GM21381 (cell line): Measurements from ENCODE around the gene PRKAG1.

ENCODE experiments used
- ATAC-seq: cut with Tn5 transposase; IDR thresholded peaks from one replicate; pipeline ENCODE4 v1.9.1; 2021; ENCODE audit warnings: mild to moderate bottlenecking, moderate library complexity; ENCODE audit not compliant: unreplicated experiment

PRKAG1 gene

GRCh38 chr12:49015196-49015595, 3.4 kb downstream of the PRKAG1 start:
- no peak for ATAC-seq

DNA sequence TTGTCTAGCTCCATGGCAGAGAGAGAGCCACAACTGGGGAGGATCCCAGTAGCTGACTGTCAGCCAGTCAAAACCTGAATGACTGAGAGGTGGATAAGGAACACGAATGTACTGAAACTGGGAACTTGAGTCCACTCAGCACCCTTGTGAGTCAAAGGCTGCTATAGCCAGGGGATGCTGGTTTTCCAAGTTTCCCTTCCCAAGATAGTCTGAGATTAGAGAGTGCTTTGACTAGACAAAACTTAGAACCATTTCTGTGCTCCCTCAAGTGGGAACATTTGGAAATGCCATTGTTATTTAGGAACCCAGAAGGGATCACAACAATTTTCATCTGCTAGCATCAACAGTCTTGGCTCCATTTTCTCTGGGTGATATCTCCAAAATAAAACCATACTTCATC, 4.0 kb downstream of the PRKAG1 start:
- no peak for ATAC-seq

- ATAC-seq = no peak
Measured at GRCh38 chr12:49013428-49013827, 5.1 kb downstream of the PRKAG1 start.

- no peak for ATAC-seq
Measured at GRCh38 chr12:49012739-49013138, 5.8 kb downstream of the PRKAG1 start.

DNA sequence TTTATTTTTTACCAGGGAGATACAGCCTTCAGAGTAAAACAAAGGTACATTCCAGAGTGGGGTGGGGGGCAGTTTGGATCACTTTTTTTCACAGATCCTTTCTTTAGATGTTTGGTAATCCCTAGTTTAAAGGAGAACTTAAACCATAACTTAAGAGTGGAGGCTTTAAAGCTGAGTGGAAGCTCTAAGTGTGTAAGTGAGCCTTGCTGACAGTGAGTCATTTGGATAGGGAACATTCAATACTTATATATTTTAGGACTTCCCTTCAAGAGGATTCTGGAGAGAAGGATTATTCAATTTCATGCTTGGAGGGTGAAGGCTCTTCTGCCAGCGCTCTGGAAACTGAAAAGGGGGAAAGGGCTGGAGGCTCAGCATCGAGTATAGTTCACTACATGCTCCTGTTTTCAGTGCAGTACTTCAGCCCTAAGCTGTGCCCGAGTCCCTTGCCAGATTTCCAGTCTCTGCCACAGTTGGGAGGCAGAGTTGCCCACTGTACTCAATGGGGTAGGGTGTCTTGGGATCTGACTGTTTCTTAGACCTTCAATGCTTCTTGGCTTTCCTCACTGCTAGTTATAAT, 8.4 kb downstream of the PRKAG1 start:
- no peak for ATAC-seq

DNA sequence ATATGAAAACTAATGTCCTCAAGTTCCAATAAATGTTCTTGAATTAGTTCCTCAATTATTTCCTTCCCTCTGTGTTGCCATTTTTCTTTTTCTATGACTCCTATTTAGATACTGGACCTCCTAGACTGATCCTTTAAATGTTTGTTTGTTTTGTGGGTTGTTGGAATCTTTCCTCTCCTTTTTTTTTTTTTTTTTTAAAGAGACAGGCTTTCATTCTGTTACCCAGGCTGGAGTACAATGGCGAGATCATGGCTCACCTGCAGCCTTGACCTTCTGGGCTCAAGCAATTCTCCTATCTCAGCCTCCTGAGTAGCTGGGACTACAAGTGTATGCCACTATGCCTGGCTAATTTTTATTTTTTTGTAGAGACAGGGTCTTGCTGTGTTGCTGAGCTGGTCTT, 9.6 kb downstream of the PRKAG1 start:
- ATAC-seq = no peak

GRCh38 chr12:49000346-49000745, 18.2 kb downstream of the PRKAG1 start:
- ATAC-seq = no peak

DNA sequence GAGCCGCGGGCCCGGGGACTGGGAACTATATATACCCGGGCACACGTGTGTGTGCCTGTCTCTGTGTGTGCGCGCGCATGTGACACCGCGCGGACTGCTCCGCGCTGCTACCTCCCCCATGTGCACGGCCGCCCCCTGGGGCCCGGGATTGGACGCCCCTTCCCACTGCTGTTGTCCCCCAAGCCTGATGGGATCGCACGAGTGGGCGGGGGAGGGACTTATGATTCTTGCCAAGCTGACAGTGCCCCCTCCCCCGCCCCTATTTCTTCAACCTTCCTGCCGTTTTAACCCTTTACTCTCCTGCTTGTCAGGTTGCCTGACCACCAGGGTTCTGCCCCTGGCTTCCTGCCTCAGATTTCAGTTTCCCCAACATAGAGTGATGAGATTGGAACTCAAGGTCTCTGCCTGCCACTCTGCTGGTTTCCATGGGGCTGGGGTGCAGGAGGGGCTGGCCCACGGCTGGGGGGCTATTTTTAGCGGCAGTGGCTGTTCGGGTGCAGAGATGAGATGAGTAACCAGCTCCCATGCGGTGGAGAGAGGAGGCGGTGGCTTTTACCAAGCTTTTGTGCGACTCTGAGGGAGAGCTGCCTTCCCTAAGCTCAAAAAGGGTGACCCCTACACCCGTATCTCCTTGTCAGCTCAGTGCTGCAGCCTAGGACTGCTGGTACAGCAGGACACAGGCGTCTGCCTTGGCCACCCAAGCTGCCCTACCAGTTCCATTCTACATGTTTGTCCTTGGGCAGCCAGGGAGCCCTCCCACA, 19.0 kb downstream of the PRKAG1 start, which contains the start of gene DDN:
Gene DDN, minus strand, starts transcription at position 5 of the 761 bp plus-strand sequence. CDS start 88 bp downstream, outside the sequence.
- peak; percentile 31 for ATAC-seq

- peak; percentile 11 for ATAC-seq
Measured at GRCh38 chr12:48998497-48999353, 19.9 kb downstream of the PRKAG1 start.

DNA sequence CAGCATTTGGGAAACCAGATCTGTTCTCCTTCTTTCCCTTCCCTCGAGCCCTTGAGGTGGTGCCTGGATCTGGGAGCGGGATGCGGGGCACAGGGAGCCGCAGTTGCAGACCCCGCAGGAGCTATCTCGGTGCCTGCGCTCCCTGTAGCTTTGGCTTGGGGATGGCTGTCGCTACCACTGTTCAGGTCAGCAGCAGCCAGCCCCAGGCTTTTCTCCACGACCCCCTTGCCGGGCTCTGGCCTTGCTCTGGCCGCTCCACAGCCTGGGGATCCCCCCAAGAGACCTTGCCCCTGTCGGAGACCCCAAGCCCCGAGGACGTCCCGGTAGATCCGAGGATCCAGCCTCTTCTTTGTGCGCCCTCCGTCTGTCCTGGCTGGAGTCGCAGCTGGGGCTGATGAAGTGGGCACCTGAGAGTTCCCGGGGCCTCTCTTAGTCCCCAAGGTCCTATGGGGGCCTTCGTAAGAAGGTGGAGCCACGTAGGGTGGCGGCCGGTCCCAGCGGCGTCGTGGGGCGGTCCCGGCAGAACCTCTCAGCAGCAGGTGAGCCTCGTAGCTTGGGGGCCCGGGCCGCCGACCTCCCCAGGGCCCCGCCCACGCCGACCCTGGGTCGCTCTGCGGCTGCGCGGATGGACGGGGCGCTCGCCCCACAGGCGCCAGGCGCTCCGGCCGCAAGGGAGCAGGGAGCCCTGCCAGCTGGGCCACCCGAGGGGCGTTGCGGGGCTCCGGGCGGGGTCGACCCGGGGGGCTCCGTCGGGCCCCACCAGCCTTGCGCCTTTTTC, 20.7 kb downstream of the PRKAG1 start:
- peak; percentile 40 for ATAC-seq

- ATAC-seq = no peak
Measured at GRCh38 chr12:48996794-48997718, 21.5 kb downstream of the PRKAG1 start.

DNA sequence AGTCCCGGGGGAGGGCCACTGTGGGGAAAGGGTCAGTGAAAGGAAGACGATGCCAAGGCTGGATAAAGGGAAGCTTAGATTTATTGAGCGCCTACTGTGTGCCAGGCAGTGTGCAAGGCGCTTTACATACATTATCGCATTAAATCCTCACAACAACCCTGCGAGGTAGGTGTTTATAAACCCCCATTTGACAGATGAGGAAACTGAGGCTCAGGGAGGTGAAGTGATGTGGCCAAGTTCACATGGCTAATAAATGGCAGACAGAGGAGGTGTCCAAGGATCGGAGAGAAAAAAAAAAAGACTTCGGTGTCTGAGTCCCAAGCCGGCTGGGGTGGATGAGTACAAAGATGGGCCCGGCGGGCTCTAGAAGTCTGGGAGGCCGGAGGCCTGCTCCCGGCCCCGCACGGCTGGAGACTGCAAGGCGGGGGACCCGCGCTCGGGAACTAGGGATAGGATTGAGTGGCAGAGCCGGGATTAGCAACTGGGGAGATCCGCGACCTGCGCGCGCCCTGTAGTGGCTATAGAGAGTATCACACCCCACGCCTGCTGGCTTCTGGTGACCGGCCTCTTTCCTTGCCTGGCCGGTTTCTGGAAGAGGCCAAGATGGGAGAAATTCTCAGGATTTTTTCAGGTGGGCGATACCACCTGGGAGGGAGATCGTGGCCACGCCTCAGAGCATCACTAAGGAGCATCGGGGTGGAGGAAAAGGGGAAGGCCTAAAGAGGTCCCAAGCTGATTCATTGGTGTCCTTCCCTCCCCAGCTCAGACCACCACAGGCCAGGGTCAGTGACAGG, 23.3 kb downstream of the PRKAG1 start:
- no peak for ATAC-seq

GRCh38 chr12:48994224-48995085, 24.1 kb downstream of the PRKAG1 start:
- no peak for ATAC-seq

- no peak for ATAC-seq
Measured at GRCh38 chr12:48993787-48994186, 24.8 kb downstream of the PRKAG1 start.

DNA sequence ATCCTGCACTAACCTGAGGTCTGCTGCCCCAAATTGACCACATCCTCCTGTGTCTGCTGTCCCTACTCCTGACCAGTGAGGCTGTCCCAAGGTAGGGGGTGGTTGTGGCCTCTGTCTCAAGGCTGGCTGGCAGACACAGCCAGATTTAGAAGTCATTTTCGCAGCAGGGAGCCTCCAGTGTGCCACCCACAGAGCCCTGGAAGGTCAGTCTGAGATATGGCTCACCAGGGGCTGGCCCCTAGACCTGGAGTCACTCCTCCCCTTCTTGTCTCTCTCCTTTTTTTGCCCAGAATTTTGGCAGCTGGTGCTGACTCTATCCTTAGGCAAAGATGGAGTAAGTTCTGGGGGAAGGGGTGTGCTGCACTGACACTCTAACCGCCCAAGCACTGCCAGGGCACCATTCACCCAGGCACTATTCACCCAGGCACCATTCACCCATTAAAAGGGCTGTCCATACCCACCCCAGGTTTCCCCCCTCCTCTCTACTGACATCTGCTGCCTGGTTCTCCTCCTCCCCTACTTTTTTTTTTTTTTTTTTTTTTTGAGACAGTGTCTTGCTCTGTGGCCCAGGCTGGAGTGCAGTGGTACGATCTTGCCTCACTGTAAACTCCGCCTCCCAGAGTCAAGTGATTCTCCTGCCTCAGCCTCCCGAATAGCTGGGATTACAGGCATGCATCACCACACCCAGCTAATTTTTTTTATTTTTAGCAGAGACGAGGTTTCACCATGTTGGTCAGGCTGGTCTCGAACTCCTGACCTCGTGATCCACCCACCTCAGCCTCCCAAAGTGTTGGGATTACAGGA, 27.1 kb downstream of the PRKAG1 start:
- no peak for ATAC-seq

DNA sequence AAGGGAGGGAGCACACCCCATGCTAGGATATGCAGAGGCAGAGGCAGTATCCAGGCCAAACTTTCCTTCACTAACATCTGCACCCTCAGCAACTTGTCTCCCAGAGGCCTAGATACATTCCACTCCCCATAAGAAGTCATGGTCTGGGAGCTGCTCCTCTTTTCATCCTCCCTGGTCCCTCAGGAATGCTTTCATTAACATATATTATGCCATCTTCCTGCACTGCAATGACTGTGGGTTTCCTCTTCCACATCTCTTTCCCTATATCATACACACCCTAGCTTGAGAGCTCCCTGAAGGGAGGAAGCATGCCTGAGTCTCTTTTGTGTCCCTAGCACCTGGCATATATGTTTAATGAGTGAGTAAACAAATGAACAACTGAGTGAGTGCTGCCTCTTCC, 28.0 kb downstream of the PRKAG1 start:
- no peak for ATAC-seq

DNA sequence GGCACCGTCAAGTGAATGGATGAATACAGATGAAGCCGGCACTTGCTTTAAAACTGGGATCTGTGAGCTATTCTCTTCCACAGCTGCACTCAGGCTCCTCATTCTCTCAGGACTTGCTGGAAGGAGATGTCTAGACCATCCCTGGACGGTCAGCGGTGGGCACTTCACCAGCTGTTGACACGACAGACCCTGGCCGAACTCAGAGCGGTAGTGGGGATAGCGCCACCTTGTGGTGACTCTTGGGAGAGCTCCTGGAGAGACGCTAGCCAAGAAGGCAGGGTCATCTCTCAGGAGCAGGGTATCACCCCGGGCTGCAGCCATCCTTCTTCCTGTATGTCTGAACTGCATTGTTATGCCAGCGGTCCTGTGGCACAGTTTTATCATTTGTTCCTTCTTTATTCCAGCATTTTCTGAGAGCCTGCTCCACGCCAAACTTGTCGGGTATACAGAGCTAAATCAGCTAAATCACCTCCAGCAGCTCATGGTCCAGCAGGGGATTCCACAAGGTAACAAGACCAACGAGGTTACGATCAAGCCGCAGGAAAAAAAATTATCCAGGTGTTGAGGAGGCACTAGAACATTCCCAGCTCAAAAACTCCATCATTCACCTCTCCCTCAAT, 30.4 kb downstream of the PRKAG1 start:
- no peak for ATAC-seq
